HepG2 (cell line): ENCODE data around the gene KMT2B. TPM values are rescaled to one million over a fixed set of nuclear protein-coding genes. Genes with fewer than 3 reads are reported as not detected.
A peak's percentile ranks its signal among the peaks of the same experiment; 100 is the strongest.

ENCODE experiments used
- HDAC1 ChIP-seq: sonication (generic); formaldehyde crosslinking; IDR thresholded peaks from 2 replicates; pipeline ENCODE4 v1.5.1; 2020; ENCODE audit warnings: mild to moderate bottlenecking, missing genetic modification reagents
- HINFP ChIP-seq: sonication (generic); formaldehyde crosslinking; IDR thresholded peaks from 2 replicates; pipeline ENCODE4 v1.4.0; 2020; ENCODE audit warnings: low read depth, mild to moderate bottlenecking, missing genetic modification reagents
- HMGA1 ChIP-seq: sonication (generic); formaldehyde crosslinking; conservative IDR thresholded peaks from 2 replicates; pipeline ENCODE4 v1.4.0; 2020; ENCODE audit warnings: missing genetic modification reagents
- HNRNPK ChIP-seq: fragments of 200-400 bp; formaldehyde crosslinking; IDR thresholded peaks from 2 replicates; pipeline ENCODE4 v1.6.1; 2018; ENCODE audit warnings: low read length, low read depth, moderate library complexity, mild to moderate bottlenecking; ENCODE audit not compliant: poor library complexity, severe bottlenecking
- HOXD1 ChIP-seq: sonication (generic); formaldehyde crosslinking; IDR thresholded peaks from 2 replicates; pipeline ENCODE4 v1.5.0; 2020; ENCODE audit warnings: missing genetic modification reagents
- KAT2B ChIP-seq: fragments of 150-350 bp; IDR thresholded peaks from 2 replicates; pipeline ENCODE4 v1.6.1; 2014; ENCODE audit warnings: low read depth, low read length, borderline replicate concordance
- KDM6A ChIP-seq: IDR thresholded peaks from 2 replicates; pipeline ENCODE4 v1.6.1; 2016; ENCODE audit warnings: low read depth
- MBD4 ChIP-seq: IDR thresholded peaks from 2 replicates; pipeline ENCODE4 v1.6.1; 2012; ENCODE audit warnings: low read length, inconsistent platforms, borderline replicate concordance
- MIXL1 ChIP-seq: IDR thresholded peaks from 2 replicates; pipeline ENCODE4 v1.6.1; 2016
- NKX3-1 ChIP-seq: sonication (generic); formaldehyde crosslinking; IDR thresholded peaks from 2 replicates; pipeline ENCODE4 v1.5.0; 2020; ENCODE audit warnings: missing genetic modification reagents
- NONO ChIP-seq, 2 experiments: fragments of 450-650 bp in 1 of 2; sonication (generic) in 1 of 2; formaldehyde crosslinking in 1 of 2; IDR thresholded peaks in 1 of 2; conservative IDR thresholded peaks in 1 of 2; 2 replicates each; pipeline versions ENCODE4 v1.6.1 to v1.8.0; 2017 to 2022; ENCODE audit warnings: mild to moderate bottlenecking in 1 of 2, missing genetic modification reagents in 1 of 2, moderate library complexity in 1 of 2
- PCBP1 ChIP-seq: fragments of 200-400 bp; formaldehyde crosslinking; IDR thresholded peaks from 2 replicates; pipeline ENCODE4 v1.6.1; 2017; ENCODE audit warnings: mild to moderate bottlenecking, low read depth, low read length, borderline replicate concordance
- RXRA ChIP-seq: sonication (generic); formaldehyde crosslinking; IDR thresholded peaks from 2 replicates; pipeline ENCODE4 v1.5.1; 2020; ENCODE audit warnings: missing genetic modification reagents
- SNAPC2 ChIP-seq: sonication (generic); formaldehyde crosslinking; IDR thresholded peaks from 2 replicates; pipeline ENCODE4 v1.8.1; 2022; ENCODE audit warnings: mild to moderate bottlenecking, missing genetic modification reagents
- UBTF ChIP-seq: sonication (generic); formaldehyde crosslinking; IDR thresholded peaks from 2 replicates; pipeline ENCODE4 v1.4.0; 2020; ENCODE audit warnings: mild to moderate bottlenecking, missing genetic modification reagents
- ZMYM3 ChIP-seq: sonication (generic); formaldehyde crosslinking; IDR thresholded peaks from 2 replicates; pipeline ENCODE4 v1.5.1; 2020; ENCODE audit warnings: mild to moderate bottlenecking, missing genetic modification reagents
- ZNF382 ChIP-seq: sonication (generic); formaldehyde crosslinking; IDR thresholded peaks from 2 replicates; pipeline ENCODE4 v1.5.0; 2020; ENCODE audit warnings: missing genetic modification reagents, mild to moderate bottlenecking, borderline replicate concordance
- ZNF570 ChIP-seq: sonication (generic); formaldehyde crosslinking; IDR thresholded peaks from 2 replicates; pipeline ENCODE4 v1.4.0; 2020; ENCODE audit warnings: mild to moderate bottlenecking, missing genetic modification reagents, borderline replicate concordance
- ZNF615 ChIP-seq: sonication (generic); formaldehyde crosslinking; IDR thresholded peaks from 2 replicates; pipeline ENCODE4 v1.5.0; 2020; ENCODE audit warnings: mild to moderate bottlenecking, missing genetic modification reagents, borderline replicate concordance
- ZNF749 ChIP-seq: sonication (generic); formaldehyde crosslinking; IDR thresholded peaks from 2 replicates; pipeline ENCODE4 v1.8.0; 2022; ENCODE audit warnings: mild to moderate bottlenecking, missing genetic modification reagents, moderate library complexity, borderline replicate concordance
- ZNF768 ChIP-seq: sonication (generic); formaldehyde crosslinking; IDR thresholded peaks from 2 replicates; pipeline ENCODE4 v1.4.0; 2020; ENCODE audit warnings: missing genetic modification reagents
- ZNF782 ChIP-seq: sonication (generic); formaldehyde crosslinking; IDR thresholded peaks from 2 replicates; pipeline ENCODE4 v1.4.0; 2020; ENCODE audit warnings: missing genetic modification reagents, mild to moderate bottlenecking, borderline replicate concordance
- ZNF879 ChIP-seq: sonication (generic); formaldehyde crosslinking; IDR thresholded peaks from 2 replicates; pipeline ENCODE4 v1.8.1; 2023; ENCODE audit warnings: missing genetic modification reagents
- ZNF883 ChIP-seq: sonication (generic); formaldehyde crosslinking; IDR thresholded peaks from 2 replicates; pipeline ENCODE4 v1.5.1; 2020; ENCODE audit warnings: mild to moderate bottlenecking, missing genetic modification reagents; ENCODE audit errors: not compliant biosample characterization
- ZSCAN25 ChIP-seq: sonication (generic); formaldehyde crosslinking; IDR thresholded peaks from 2 replicates; pipeline ENCODE4 v1.8.0; 2022; ENCODE audit warnings: mild to moderate bottlenecking, missing genetic modification reagents
- polyA plus RNA-seq, 8 experiments: library from polyadenylated mRNA; depleted of rRNA in 3 of 8; stranded (reverse) in 7 of 8; unstranded in 1 of 8; fragments of >200 nt; fragmentation: Illumina TruSeq in 4 of 8; extraction: Trizol in 4 of 8; gene quantifications; 2 replicates each; pipeline versions ENCODE4 v1.2.1 to v1.2.3, GENCODE V29; 2011 to 2016; ENCODE audit warnings: low read depth in 4 of 8, missing spikeins in 1 of 8, mixed read lengths in 1 of 8; ENCODE audit not compliant: insufficient read depth in 1 of 8
- total RNA-seq, 5 experiments: library from RNA; depleted of rRNA; stranded (reverse); fragments of >200 nt; fragmentation: Illumina TruSeq; extraction: Trizol; gene quantifications; 2 replicates each; pipeline ENCODE4 v1.2.3, GENCODE V29; 2016; ENCODE audit warnings: low read depth in 1 of 5

The KMT2B gene
- total and polyA plus RNA-seq, 2 of the 13 experiments (the other 11 are each of a cell fraction or from before 2014, with no cell fraction given): 6.2 to 16.9 TPM

GRCh38 chr19:35669974-35670373, 47.8 kb upstream of the KMT2B start (continued):
- TF ChIP-seq UBTF (CRISPR knock-in tag): no peak
- no peak for TF ChIP-seq ZNF749 (CRISPR knock-in tag)
- TF ChIP-seq ZNF382 (CRISPR knock-in tag): no peak
- TF ChIP-seq ZNF883 (CRISPR knock-in tag): no peak
- TF ChIP-seq HDAC1 (CRISPR knock-in tag): no peak
- no peak for TF ChIP-seq KAT2B
- TF ChIP-seq MIXL1 (CRISPR knock-in tag): no peak
- TF ChIP-seq ZNF615 (CRISPR knock-in tag): no peak
- TF ChIP-seq ZNF570 (CRISPR knock-in tag): no peak
- no peak for TF ChIP-seq HINFP
- TF ChIP-seq MBD4: no peak
- no peak for TF ChIP-seq HOXD1
- TF ChIP-seq ZNF879 (CRISPR knock-in tag): no peak
- no peak for TF ChIP-seq KDM6A (CRISPR knock-in tag)
- 0 out of 2 replicates have a peak, but pooled peaks have one; percentile 60 for TF ChIP-seq ZSCAN25
- no peak for TF ChIP-seq SNAPC2 (CRISPR knock-in tag)
- TF ChIP-seq RXRA (CRISPR knock-in tag): no peak
- no peak for TF ChIP-seq ZNF782
- no peak for TF ChIP-seq HMGA1 (CRISPR knock-in tag)
- no peak for TF ChIP-seq NKX3-1 (CRISPR knock-in tag)
- peak; percentile 53 for TF ChIP-seq HNRNPK
- no peak for TF ChIP-seq PCBP1
- 0 out of 2 replicates have a peak, but pooled peaks have one; percentile 11 for TF ChIP-seq ZNF768 (CRISPR knock-in tag)
- TF ChIP-seq ZMYM3 (CRISPR knock-in tag): 0 out of 2 replicates have a peak, but pooled peaks have one; percentile 5
- no peak for TF ChIP-seq NONO (IDR thresholded peaks at IDR 0.05)
- no peak for TF ChIP-seq NONO (CRISPR knock-in tag; conservative IDR thresholded peaks at IDR 0.05)
